HepG2 (cell line): ENCODE results near the gene YJEFN3. TPM values are rescaled to one million over a fixed set of nuclear protein-coding genes. Genes with fewer than 3 reads are reported as not detected.

ENCODE experiments used
- ATAC-seq: fragments of 200-7000 bp; cut with Tn5 transposase; 3 replicates; pipeline ENCODE4 v1.9.1; 2020; ENCODE audit warnings: mild to moderate bottlenecking, moderate library complexity
- BruUV-seq: library from RNA; stranded (reverse); fragments of 400-500 nt; replicated peaks from 2 replicates; lab custom pipeline; 2021; lab: Mats Ljungman, UMichigan
- CTCF ChIA-PET: fragments of 300-600 bp; formaldehyde crosslinking; extraction: SDS; loops from one replicate; lab custom pipeline; 2021; ENCODE audit warnings: low total read pairs, inconsistent platforms, low intra/inter-chr PET ratio; lab: Yijun Ruan, JAX
- POLR2A ChIA-PET: fragments of 350-600 bp; sonication (Branson Sonifier 250); formaldehyde crosslinking; loops from one replicate; lab custom pipeline; 2020; ENCODE audit warnings: antibody characterized with exemption, inconsistent platforms; lab: Yijun Ruan, JAX
- DNase-seq: peaks from one replicate; pipeline ENCODE4 v3.0.0-alpha.2; 2015; ENCODE audit warnings: low spot score
- FAIRE-seq: peaks from 3 replicates; lab custom pipeline; 2011; peaks lifted over from hg19 to GRCh38; lab: Jason Lieb, UNC
- H2AFZ ChIP-seq: one replicate; pipeline ENCODE4 v1.6.1; 2011; ENCODE audit warnings: low read length, inconsistent platforms
- H3K27ac ChIP-seq: fragments of 300-600 bp; 3 replicates; pipeline ENCODE4 v1.8.0; 2011; ENCODE audit warnings: mixed run types, mild to moderate bottlenecking, mixed read lengths, low read length, inconsistent platforms; ENCODE audit not compliant: insufficient read depth; ENCODE audit errors: extremely low read length
- H3K27me3 ChIP-seq, 2 experiments: fragments of 200-600 bp in 1 of 2; 2 replicates in 1 of 2; 3 replicates in 1 of 2; pipeline versions ENCODE4 v1.6.0 to v1.8.0; 2011; ENCODE audit warnings: low read length in 2 of 2, mild to moderate bottlenecking in 2 of 2, moderate library complexity in 2 of 2, inconsistent platforms in 1 of 2; ENCODE audit not compliant: insufficient read depth in 2 of 2, control insufficient read depth in 1 of 2
- H3K36me3 ChIP-seq, 2 experiments: fragments of 200-600 bp in 1 of 2; replicated peaks in 1 of 2; 2 replicates in 1 of 2; 3 replicates in 1 of 2; pipeline versions ENCODE4 v1.5.1 to v1.8.0; 2011; ENCODE audit warnings: low read length in 2 of 2, inconsistent platforms in 1 of 2; ENCODE audit not compliant: insufficient read depth in 2 of 2, control insufficient read depth in 1 of 2
- H3K4me1 ChIP-seq: 2 replicates; pipeline ENCODE4 v1.5.1; 2012; ENCODE audit warnings: low read length, inconsistent platforms; ENCODE audit not compliant: insufficient read depth
- H3K4me2 ChIP-seq: 2 replicates; pipeline ENCODE4 v1.6.0; 2011; ENCODE audit warnings: low read depth, low read length, inconsistent platforms
- H3K4me3 ChIP-seq, 3 experiments: fragments of 200-600 bp in 1 of 3; sonication (generic), shearing (Covaris generic) in 1 of 3; replicated peaks in 1 of 3; 2 replicates each; pipeline ENCODE4 v1.5.1; 2011 to 2016; ENCODE audit warnings: low read length in 3 of 3, inconsistent platforms in 2 of 3, low read depth in 2 of 3, mild to moderate bottlenecking in 2 of 3, control low read depth in 1 of 3, mixed read lengths in 1 of 3; ENCODE audit not compliant: insufficient read depth in 1 of 3
- H3K79me2 ChIP-seq: one replicate; pipeline ENCODE4 v1.6.1; 2011; ENCODE audit warnings: low read length, inconsistent platforms; ENCODE audit not compliant: insufficient read depth
- H3K9ac ChIP-seq: 2 replicates; pipeline ENCODE4 v1.6.0; 2011; ENCODE audit warnings: mild to moderate bottlenecking, low read depth, low read length, inconsistent platforms; ENCODE audit not compliant: insufficient read depth
- H3K9me3 ChIP-seq: 2 replicates; pipeline ENCODE4 v1.5.1; 2012; ENCODE audit warnings: mild to moderate bottlenecking, low read length
- H4K20me1 ChIP-seq: 2 replicates; pipeline ENCODE4 v1.6.0; 2011; ENCODE audit warnings: inconsistent platforms, mild to moderate bottlenecking, low read length, moderate library complexity; ENCODE audit not compliant: insufficient read depth
- NR2F2 ChIP-seq: IDR thresholded peaks from 2 replicates; pipeline ENCODE4 v1.6.1; 2012; ENCODE audit warnings: low read depth, inconsistent platforms, borderline replicate concordance
- SP140L ChIP-seq: sonication (generic); formaldehyde crosslinking; IDR thresholded peaks from 2 replicates; pipeline ENCODE4 v1.4.0; 2020; ENCODE audit warnings: missing genetic modification reagents, borderline replicate concordance
- ZNF207 ChIP-seq: fragments of 450-650 bp; IDR thresholded peaks from 2 replicates; pipeline ENCODE4 v1.6.1; 2016; ENCODE audit warnings: antibody characterized with exemption, borderline replicate concordance
- ZNF775 ChIP-seq: sonication (generic); formaldehyde crosslinking; IDR thresholded peaks from 2 replicates; pipeline ENCODE4 v1.4.0; 2020; ENCODE audit warnings: missing genetic modification reagents, mild to moderate bottlenecking, moderate library complexity, borderline replicate concordance
- WGBS: methylation state at CpG from one replicate; pipeline ENCODE4 v1.1.6; 2017; ENCODE audit warnings: low lambda C conversion rate; 5-methylcytosine and 5-hydroxymethylcytosine counted together
- in situ Hi-C: cut with HindIII; loops from 2 replicates; pipeline ENCODE4 v1.10.0; 2017; ENCODE audit warnings: low pct_unique_long_range_greater_than_20kb; ENCODE audit not compliant: extremely low pct_ligation_motif_present
- intact Hi-C: fragments of 100-400 bp; cut with micrococcal nuclease; formaldehyde crosslinking; loops from one replicate; pipeline ENCODE4 v1.10.0; 2022; ENCODE audit not compliant: unreplicated experiment
- polyA plus RNA-seq, 8 experiments: library from polyadenylated mRNA; depleted of rRNA in 3 of 8; stranded (reverse) in 7 of 8; unstranded in 1 of 8; fragments of >200 nt; fragmentation: Illumina TruSeq in 4 of 8; extraction: Trizol in 4 of 8; gene quantifications; 2 replicates each; pipeline versions ENCODE4 v1.2.1 to v1.2.3, GENCODE V29; 2011 to 2016; ENCODE audit warnings: low read depth in 4 of 8, missing spikeins in 1 of 8, mixed read lengths in 1 of 8; ENCODE audit not compliant: insufficient read depth in 1 of 8
- total RNA-seq, 5 experiments: library from RNA; depleted of rRNA; stranded (reverse); fragments of >200 nt; fragmentation: Illumina TruSeq; extraction: Trizol; gene quantifications; 2 replicates each; pipeline ENCODE4 v1.2.3, GENCODE V29; 2016; ENCODE audit warnings: low read depth in 1 of 5
- TF ChIP-seq, protein P1 (sequence below): IDR thresholded peaks from 2 replicates; pipeline ENCODE4 v1.4.0; 2020; ENCODE audit warnings: mild to moderate bottlenecking, missing genetic modification reagents
- TF ChIP-seq, protein P2 (sequence below): IDR thresholded peaks from 2 replicates; pipeline ENCODE4 v1.6.1; 2012; ENCODE audit warnings: inconsistent platforms
- TF ChIP-seq, protein P3 (sequence below): sonication (generic); formaldehyde crosslinking; IDR thresholded peaks from 2 replicates; pipeline ENCODE4 v1.5.0; 2020; ENCODE audit warnings: mild to moderate bottlenecking, missing genetic modification reagents
- TF ChIP-seq, protein P4 (sequence below): IDR thresholded peaks from 2 replicates; pipeline ENCODE4 v1.6.1; 2016; ENCODE audit warnings: low read depth

YJEFN3 gene
- total and polyA plus RNA-seq, 2 of the 13 experiments (the other 11 are each of a cell fraction or from before 2014, with no cell fraction given) = 0.89 to 4.0 TPM

DNA sequence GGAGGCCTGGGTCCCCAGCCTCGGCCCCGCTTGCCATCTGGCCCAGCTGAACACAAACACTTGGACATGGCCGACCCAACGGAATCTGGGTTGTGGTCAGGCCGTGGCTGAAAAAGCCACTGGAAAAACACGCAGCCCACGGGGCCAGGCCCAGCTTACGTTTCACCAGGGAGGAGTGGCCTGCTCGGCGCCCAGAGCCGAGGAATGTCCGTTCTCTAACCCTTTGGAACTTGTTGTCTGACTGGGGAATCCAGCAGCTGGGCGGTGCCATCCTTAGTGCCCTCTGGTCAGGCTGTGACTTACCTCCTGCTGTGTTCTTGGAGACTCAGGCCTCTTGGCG is 23.1 kb downstream of the YJEFN3 start:
- Histone ChIP-seq H3K4me1 (no peaks in the 10 kb centered on the region), H3K4me3 (no peak overlapping the region), H2AFZ (no peak overlapping the region), H3K9ac (no peak overlapping the region), H3K79me2 (no peaks in the 10 kb centered on the region), H3K36me3 (no peaks in the 10 kb centered on the region), H3K27me3 (peaks cover 4 to 50% of the 10 kb centered on the region in 2 experiments; a peak in 4 of 5 replicates), H3K27ac (no peak overlapping the region), H4K20me1 (no peaks in the 10 kb centered on the region), H3K9me3 (no peaks in the 10 kb centered on the region), H3K4me2 (no peak overlapping the region)
- no TSS peak for BruUV-seq
- DNase-seq (no peak), ATAC-seq (no peak), FAIRE-seq (no peak)
- in situ Hi-C loops (loop anchor here (25.0 kb wide), 1 partner anchor 1010 kb away; the partner anchor contains the start of gene ZNF737), intact Hi-C loops (no loop called here)
- ChIA-PET POLR2A (no interaction called here), CTCF (no interaction called here)
- no peak for TF ChIP-seq NR2F2
- TF ChIP-seq ZNF207 = no peak
- TF ChIP-seq, protein P1, sequence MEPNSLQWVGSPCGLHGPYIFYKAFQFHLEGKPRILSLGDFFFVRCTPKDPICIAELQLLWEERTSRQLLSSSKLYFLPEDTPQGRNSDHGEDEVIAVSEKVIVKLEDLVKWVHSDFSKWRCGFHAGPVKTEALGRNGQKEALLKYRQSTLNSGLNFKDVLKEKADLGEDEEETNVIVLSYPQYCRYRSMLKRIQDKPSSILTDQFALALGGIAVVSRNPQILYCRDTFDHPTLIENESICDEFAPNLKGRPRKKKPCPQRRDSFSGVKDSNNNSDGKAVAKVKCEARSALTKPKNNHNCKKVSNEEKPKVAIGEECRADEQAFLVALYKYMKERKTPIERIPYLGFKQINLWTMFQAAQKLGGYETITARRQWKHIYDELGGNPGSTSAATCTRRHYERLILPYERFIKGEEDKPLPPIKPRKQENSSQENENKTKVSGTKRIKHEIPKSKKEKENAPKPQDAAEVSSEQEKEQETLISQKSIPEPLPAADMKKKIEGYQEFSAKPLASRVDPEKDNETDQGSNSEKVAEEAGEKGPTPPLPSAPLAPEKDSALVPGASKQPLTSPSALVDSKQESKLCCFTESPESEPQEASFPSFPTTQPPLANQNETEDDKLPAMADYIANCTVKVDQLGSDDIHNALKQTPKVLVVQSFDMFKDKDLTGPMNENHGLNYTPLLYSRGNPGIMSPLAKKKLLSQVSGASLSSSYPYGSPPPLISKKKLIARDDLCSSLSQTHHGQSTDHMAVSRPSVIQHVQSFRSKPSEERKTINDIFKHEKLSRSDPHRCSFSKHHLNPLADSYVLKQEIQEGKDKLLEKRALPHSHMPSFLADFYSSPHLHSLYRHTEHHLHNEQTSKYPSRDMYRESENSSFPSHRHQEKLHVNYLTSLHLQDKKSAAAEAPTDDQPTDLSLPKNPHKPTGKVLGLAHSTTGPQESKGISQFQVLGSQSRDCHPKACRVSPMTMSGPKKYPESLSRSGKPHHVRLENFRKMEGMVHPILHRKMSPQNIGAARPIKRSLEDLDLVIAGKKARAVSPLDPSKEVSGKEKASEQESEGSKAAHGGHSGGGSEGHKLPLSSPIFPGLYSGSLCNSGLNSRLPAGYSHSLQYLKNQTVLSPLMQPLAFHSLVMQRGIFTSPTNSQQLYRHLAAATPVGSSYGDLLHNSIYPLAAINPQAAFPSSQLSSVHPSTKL (CRISPR knock-in tag) = no peak
- TF ChIP-seq, protein P2, sequence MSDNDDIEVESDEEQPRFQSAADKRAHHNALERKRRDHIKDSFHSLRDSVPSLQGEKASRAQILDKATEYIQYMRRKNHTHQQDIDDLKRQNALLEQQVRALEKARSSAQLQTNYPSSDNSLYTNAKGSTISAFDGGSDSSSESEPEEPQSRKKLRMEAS = no peak
- TF ChIP-seq SP140L (CRISPR knock-in tag) = no peak
- TF ChIP-seq, protein P3, sequence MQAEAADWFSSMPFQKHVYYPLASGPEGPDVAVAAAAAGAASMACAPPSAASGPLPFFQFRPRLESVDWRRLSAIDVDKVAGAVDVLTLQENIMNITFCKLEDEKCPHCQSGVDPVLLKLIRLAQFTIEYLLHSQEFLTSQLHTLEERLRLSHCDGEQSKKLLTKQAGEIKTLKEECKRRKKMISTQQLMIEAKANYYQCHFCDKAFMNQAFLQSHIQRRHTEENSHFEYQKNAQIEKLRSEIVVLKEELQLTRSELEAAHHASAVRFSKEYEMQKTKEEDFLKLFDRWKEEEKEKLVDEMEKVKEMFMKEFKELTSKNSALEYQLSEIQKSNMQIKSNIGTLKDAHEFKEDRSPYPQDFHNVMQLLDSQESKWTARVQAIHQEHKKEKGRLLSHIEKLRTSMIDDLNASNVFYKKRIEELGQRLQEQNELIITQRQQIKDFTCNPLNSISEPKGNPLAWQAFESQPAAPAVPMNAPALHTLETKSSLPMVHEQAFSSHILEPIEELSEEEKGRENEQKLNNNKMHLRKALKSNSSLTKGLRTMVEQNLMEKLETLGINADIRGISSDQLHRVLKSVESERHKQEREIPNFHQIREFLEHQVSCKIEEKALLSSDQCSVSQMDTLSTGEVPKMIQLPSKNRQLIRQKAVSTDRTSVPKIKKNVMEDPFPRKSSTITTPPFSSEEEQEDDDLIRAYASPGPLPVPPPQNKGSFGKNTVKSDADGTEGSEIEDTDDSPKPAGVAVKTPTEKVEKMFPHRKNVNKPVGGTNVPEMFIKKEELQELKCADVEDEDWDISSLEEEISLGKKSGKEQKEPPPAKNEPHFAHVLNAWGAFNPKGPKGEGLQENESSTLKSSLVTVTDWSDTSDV (CRISPR knock-in tag) = no peak
- TF ChIP-seq, protein P4, sequence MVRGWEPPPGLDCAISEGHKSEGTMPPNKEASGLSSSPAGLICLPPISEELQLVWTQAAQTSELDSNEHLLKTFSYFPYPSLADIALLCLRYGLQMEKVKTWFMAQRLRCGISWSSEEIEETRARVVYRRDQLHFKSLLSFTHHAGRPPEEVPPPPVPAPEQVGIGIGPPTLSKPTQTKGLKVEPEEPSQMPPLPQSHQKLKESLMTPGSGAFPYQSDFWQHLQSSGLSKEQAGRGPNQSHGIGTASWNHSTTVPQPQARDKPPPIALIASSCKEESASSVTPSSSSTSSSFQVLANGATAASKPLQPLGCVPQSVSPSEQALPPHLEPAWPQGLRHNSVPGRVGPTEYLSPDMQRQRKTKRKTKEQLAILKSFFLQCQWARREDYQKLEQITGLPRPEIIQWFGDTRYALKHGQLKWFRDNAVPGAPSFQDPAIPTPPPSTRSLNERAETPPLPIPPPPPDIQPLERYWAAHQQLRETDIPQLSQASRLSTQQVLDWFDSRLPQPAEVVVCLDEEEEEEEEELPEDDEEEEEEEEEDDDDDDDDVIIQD (CRISPR knock-in tag) = no peak
- no peak for TF ChIP-seq ZNF775
- 10% methylated on average over 4 of the region's 14 CpGs for WGBS
